Stimulated activated CD8-positive, alpha-beta memory T cell treated with anti-CD3 and anti-CD28 coated beads, Interleukin-12 subunit alpha, Interleukin-12 subunit beta, amount 100 ng/mL, for 4 hours (primary cell): Measurements from ENCODE around the gene SLC12A1.

ENCODE experiments used
- DNase-seq: peaks from one replicate; pipeline ENCODE4 v3.0.0-alpha.2; 2020; ENCODE audit warnings: low read depth

Gene SLC12A1

DNA sequence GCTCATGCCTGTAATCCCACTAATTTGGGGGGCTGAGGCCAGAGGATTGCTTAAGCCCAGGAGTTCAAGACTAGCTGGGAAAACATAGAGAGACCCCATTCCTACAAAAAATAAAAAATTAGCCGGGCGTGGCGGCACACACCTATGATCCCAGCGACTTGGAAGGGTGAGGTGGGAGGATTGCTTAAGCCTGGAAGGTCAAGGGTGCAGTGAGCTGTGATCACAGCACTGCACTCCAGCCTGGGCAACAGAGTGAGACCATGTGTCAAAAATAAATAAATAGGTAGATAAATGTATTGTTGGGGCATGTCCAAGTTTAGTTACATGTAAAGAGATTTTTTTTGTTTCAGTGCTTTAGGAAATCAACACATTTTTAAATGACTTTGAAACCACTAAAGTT is 36.4 kb downstream of the SLC12A1 start:
- DNase-seq: no peak

DNA sequence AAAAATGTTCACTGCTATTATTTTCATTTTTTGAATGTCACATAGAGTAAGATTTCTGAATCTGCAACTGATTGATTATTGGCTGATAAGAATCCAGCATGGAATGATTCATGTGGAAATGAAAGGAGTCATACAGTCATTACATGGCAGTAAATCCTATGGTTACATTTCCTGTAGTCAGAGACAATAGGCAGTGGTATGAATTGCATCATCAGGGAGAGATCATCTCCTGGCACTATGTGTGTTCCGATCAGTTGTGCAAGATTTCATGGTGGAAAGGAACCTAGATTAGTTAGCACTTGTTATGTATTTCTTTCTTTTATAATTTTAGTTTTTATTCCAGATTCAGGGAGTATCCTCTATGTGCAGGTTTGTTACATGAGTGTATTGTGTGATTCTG is 38.8 kb downstream of the SLC12A1 start:
- no peak for DNase-seq

DNA sequence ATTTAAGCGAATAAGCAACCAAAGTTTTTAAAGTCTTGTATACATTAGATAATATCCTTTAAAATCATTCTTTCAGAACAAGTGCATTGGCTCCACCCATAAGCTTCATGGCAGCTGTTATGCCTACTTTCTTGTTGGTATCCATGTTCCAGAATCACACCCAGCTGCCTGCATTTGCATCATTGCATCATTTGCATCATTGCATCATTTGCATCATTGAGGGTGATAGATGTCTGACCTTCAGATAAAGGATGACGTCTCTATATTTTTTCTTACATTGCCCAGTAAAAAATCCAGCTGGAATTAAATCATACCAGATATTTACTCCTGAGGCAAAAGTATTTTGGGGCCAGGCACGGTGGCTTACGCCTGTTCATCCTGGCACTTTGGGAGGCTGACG is 42.3 kb downstream of the SLC12A1 start:
- no peak for DNase-seq

DNA sequence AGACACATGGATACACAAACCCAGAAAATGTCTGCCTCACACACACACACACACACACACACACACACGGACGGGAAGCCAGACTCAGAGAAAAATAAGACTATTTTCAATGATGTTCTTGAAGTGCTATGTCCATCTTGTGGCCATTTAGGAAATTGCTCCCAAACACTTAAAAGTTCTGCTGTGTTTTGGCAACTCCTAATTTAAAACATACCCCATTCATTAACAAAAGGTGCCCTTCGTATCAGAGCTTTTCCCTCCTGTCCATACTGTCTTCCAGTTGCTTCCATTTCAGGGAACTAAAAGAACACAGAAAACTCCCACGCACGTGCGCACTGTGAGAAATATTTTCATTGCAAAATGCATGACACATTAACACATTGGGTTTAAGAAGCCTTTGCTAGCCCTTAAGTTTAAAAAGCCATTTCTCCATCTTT is 44.6 kb downstream of the SLC12A1 start:
- DNase-seq: no peak

DNA sequence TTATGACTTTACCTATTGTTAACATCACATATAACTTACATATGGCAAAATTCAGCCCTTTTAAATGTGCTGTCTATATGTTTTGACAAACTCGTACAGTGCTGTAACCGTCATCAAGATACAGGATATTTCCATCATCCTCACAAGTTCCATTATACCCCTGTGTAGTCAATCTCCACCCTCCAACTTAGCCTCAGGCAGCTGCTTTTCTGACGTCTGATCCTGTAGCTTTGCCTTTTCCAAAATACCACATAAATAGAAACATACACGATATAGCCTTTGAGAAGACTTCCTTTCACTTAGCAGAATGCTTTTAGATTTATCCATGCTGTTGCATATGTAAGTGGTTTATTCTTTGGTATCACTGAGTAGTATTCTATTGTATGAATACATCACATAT is 47.1 kb downstream of the SLC12A1 start:
- DNase-seq: no peak

DNA sequence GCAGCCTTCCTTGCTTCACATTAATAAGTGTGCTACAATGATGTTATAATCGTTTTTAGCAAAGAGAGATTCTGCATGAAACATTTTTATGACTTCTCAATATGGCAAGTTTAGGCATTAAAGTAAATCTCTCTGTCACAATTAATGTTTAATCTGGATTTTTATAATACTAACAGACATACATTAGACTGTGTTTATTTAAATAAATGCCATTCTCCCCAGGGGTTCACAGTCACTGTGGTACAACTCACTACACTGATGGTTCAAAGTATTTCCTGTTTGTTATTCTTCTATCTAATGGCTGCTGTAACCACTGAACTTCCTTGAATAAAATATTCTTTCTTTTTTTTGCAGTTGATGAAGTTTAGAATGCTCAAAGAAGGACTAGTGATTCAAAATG is 59.0 kb downstream of the SLC12A1 start:
- DNase-seq: no peak

DNA sequence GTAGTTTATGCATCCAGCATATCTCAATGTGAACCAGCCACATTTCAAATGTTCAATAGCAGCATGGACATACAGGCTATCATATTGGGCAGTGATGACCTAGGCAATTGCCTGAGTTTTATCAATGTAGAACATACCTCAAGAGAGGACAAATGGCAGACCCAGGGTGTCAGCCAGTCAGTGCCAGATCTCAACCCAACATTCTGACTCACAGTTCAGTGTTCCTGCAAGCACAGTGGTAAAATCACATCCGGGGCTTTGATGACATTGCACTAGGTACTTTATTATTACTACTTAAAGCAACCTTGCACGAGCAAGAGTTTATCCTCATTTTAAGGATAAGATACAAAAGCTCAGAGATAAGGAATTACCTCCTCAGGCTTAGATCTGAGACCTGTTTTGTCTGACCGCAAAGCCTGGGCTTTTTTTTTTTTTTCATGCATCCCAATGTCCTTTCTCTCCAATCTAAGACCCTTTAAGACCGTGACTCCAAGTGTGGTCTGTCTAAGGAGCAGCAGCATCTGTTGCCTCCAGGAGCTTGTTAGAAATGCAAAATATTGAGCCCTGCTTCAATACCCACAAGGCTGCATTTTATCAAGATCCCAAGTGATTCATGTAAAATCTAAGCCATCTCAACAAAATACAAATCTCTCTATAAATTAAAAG is 60.1 kb downstream of the SLC12A1 start:
- DNase-seq: no peak

DNA sequence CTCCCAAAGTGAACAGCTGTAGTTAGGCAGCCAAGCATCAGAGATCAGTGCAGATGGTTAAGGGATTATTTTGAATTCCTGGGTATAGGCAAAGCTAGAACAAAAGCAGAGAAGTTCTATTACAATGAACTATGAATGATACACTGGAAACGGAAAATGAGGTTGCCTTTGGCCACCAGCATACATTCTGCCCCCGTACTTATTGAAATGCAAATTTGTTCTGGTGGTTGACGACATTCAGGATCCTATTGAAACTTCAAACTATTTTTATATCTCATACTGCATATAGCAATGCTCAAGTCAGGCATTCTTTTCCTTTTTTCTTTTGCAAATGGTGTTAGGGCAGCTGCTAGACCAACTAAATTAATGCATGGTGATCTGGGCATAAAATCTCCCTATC is 61.7 kb downstream of the SLC12A1 start:
- DNase-seq: no peak

DNA sequence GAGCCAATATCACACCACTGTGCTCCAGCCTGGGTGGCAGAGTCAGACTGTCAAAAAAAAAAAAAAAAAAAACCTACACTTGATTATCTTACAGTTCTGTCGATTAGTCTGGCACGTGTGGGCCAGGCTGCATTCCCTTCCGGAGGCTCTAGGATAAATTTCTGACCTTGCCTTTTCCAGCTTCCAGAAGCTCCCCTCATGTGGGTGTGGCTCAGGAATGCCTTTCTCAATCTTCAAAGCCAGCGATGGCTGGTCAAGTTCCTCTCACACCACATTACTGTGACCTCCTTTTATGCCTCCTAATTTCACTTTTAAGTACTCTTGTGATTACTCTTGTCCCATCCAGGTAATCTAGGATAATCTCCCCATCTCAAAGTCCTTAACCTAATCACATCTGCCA is 66.9 kb downstream of the SLC12A1 start:
- DNase-seq: no peak

DNA sequence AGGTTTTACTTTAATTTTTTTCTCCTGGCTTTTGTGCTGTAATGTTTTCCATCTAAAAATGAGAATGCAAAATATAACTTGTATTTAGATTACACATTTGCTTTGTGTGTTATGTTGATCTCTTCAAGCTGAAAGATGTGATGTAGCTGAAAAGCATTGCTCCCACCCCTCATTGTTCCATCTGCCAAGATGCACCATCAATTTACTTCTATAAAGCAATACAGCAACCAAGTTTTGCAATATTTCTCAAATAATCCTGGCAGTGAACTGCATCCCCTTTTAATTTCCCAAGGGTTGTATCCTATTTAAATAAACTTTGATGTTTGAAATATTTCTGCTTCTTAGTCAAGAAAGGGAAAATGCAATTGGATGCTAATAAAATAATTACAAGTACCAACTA is 72.6 kb downstream of the SLC12A1 start:
- DNase-seq: no peak

DNA sequence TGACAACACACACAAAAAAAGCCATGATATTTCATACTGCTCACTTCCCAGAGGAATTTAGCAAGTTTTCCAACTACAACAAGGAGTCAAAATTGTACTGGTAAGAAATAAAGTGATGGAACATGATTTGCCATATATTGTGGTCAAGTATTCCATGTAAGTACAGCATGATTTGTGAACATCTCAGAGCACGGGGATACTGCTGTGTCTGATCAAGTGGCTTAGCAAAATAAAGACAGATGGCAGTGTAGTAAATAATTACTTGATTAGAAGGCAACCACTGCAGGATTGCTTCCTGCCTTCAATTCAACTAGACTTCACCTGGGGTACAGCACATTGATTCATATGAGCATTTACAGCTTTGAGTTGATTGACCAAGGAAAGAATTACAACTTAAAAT is 73.5 kb downstream of the SLC12A1 start:
- DNase-seq: no peak

DNA sequence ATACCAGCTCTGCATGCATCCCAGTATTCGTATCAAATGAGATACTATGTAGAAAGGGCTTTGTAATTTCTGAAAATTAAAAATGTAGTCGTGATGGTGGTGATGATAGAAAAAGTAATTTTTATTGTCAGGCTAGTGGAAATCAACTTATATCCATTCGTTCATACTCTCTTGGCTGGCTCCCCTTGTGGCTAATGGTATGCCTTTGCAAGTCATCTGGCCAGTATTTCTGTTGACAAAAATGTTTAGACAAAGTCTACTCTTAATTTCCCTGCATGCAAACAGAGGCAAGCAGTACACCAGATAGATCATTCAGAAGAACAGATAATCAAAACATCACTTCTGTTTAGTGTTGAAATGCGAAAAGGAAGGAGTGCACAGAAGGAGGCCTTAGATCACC is 75.6 kb downstream of the SLC12A1 start:
- no peak for DNase-seq

DNA sequence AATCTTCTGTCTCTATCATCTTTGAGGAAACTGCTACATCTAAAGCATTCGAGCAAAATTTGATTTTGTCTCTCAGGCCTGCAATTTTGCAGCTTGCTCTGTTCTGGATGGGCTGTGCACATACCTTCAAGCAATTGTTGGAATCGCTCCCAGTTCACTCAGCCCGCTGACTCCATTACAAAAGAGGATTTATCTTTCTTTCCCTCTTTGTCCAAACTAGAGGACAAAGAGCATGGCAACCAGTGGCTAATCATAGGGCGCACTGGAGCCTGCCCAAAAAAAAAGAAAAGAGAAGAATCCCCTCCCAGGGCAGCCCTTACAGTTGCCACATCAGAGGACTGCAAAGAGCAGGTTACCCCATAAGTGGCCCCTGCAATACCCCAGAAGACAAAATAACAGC is 76.1 kb downstream of the SLC12A1 start:
- DNase-seq: no peak

DNA sequence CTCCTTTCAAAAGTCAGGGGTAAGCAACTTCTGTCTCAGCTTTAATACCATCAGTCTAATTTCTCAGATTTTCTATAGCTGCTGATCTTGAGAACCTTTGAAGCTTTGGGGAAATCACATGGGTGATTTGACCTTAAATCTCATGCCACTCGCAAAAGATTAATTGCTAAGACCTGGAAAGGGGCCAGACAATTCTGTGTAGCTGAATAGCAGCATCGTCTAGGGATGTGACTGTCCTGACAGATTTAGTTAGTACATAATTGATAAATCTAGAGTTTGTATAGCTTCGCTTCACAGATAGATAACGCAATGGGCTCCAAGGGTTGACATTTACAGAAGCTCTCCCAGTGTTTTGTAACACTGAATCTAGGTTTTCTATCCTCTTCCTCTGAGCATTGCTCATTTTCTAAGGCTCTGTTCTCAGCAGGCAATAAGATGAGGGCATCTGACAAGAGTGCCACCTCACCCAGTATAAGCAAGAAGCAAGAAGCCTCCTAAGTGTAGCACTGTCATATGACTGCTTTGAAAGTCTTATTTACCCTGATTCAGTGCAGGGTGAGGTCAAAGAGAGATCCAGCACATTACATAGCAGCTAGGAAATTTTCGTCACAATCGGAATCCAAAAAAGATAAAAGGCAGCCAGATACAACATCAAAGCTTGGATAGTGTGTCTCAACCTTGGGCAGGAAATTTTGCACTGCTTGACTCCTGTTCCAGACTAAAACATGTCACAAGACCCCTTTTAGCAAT is 77.5 kb downstream of the SLC12A1 start:
- DNase-seq: no peak

DNA sequence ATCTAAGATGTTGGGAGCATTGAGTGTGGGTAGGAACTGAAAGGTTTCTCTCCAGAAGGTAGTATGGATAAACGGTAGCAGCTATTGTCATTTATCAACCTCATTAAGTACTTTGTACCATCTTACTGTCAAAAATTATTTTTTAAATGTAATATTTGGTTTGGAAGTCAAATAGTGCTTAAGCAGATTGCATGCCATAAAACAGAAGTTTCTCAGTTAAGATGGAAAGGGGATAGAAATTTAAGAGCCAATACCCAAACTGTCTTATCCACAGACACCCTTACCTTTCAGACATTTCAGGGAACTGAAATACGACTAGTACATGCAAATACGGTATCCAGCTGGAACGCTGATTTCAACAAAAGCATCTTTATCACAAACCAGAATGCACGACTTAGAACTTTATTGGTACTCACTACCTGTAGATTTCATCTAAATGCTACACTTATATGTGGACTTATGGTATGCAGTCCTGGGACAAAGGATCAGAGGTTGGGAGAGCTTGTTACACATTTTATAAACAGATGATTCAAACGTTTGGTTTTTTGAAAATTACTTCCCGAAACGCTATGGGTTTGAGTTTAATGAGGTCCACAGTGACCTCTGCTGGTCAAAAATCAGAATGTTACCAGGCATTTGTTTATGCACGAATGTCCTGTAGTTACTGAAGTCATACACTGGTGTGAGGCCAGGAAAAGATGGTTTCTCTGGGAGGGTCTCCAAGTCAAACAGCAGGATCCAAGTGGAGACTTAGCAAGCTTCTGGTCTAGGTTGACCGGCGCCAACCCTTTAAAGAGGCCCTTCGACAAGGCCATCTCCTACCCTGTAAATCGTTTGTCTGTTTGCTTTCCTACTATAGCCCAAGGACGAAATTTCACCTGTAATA is 79.5 kb downstream of the SLC12A1 start:
- DNase-seq: no peak

DNA sequence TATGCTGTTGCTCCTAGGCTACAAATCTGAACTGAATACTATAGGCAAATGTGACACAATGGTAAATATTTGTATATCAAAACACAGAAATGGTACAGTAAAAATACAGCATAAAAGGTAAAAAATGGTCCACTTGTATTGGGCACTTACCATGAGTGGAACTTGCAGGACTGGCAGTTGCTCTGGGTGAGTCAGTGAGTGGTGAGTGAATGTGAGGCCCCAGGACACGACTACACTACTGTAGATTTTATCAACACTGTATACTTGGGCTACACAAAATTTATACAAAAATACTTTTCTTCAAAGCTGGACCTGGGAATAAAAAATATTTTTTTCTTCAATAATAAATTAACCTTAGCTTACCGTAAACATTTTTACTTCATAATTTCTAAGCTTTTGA is 83.5 kb downstream of the SLC12A1 start:
- DNase-seq: no peak

DNA sequence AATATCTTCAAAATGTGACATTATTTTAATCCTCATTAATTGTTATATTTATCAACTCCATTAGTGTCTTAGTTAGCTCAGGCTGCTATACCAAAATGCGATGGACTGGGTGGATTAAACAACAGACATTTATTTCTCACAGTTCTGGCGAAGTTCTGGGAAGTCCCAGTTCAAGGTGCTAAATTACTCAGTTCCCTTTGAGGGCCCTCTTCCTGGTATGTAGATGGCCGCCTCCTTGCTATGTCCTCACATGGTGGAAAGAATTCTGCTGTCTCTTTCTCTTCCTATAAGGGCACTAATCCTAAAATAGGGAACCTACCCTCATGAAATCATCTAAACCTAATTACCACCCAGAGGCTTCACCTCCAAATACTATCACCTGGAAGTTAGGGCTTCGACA is 86.4 kb downstream of the SLC12A1 start:
- DNase-seq: no peak

DNA sequence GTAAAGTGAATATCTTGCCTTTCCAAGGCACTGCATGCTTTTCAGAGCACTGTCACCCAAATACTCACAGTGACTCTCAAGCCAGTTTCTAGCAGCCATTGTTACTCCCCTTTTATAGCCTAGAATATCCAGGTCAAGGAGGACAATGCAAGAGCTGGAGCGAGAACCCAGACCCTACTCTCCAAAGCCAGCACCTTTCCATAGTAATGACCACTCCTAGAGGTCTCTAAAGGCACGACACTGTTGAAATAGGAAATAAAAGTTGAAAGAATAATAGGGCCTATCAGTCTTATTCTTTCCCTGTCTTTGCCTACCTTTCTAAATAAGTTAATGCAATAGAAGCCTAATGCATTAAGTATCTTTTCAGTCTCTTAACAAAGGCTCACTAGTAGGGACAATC is 91.6 kb downstream of the SLC12A1 start:
- DNase-seq: no peak

DNA sequence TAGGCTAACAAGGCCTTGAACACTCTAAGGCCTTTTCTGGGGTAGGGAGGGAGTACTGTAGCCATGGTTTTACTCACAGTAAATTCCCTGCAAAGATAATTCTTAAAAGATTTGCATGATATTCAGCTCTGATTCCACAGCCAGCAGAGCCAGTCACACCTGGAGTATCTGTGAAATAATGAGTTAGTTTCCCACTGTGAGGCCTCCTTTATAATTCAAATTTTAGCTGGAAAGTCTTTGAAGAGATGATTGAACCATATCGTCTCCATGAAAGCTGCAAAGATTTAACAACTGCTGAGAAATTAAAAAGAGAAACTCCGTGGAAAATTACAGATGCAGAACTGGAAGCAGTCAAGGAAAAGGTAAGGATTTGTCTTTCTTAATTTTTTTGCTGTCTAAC is 92.8 kb downstream of the SLC12A1 start:
- DNase-seq: no peak

DNA sequence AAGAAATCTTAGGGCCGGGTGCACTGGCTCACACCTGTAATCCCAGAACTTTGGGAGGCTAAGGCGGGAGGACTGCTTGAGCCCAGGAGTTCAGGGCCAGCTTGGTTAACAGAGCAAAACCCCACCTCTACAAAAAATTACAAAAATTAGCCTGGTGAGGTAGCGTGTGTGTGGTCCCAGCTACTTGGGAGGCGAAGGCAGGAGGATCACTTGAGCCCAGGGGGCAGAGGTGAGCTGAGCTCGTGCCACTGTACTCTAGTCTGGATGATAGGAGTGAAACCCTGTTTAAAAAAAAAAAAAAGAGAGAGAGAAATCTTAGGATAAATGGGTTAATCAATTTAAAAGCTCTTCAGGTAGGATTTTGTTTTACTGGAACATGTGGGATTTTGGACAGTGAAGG is 93.9 kb downstream of the SLC12A1 start:
- no peak for DNase-seq

DNA sequence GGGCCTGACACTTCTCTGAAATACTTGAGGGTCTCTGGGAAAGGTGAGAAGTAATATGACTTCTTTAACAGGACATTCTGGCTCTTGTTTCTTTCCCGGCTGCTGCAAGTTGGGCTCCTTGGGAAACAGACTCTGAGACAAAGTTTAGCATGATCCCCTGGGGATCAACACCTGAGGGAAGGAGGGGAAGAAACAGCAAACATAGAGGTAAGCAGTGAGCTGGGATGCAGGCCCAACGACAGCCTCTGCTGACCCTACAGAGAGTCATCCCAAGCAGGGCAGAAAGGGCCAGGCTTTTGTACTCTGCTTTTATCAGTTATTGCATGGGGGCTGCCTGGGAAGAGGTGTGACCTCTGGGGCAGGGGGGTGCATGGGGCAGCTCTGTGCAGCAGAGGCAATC is 98.3 kb downstream of the SLC12A1 start:
- DNase-seq: no peak

DNA sequence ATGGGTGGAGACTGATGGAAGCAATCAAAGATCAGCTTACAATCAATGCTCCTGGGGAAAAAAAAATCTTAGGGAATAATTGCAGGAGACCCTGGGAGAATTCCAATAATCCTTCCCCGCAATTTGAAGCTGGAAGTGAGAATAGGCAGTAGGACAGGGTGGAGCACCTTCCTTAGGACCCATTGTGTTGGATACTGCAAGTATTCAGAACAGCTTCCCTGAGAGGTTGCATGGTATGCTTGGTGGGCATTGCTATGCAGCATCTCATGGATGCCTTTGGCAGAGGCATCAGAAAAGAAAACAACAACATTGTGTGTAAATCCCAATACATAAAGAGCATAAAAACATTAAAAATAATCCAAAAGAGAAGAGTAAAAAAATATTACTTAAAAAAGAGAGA is 100.5 kb downstream of the SLC12A1 start:
- DNase-seq: no peak

DNA sequence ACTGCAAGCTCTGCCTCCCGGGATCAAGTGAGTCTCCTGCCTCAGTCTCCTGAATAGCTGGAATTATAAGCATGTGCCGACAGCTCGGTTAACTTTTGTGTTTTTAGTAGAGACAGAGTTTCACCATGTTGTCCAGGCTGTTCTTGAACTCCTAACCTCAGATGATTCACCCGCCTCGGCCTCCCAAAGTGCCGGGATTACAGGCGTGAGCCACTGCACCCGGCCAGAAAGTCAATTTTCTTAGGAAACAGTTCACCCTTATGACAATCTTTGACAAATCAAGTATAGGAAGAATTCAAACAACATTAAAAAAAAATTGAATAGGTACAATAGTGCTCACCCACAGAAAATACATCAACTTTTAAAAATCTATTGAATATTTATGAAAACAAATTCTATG is 101.5 kb downstream of the SLC12A1 start:
- no peak for DNase-seq
